GM12801 (cell line): ENCODE results near the gene CADPS2.

Experiments
- TF ChIP-seq, protein P1 (sequence below): IDR thresholded peaks from one replicate; pipeline ENCODE4 v1.5.1; 2011; ENCODE audit warnings: control low read depth; ENCODE audit not compliant: insufficient read length; ENCODE audit errors: extremely low read depth

The CADPS2 gene

DNA sequence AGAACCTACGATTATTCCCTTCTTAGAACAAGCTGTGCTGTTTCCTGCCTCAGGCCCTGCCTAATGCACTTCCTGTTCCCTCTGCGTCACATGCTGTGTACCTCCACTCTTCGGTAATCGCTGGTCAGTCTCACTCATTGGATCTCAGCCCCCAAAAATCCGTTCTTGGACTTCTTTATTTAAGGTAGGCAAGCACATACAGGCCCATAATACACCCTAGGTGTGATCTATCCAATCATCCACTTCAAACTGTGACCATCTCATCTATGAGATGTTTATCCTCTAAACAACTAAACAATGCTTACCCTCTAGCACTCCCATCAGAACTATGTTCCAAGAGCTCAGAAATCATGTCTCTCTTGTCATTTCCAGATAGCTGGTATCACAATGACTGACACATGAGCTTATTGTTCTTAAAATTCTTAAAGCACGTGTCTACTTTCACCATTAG, 83.9 kb downstream of the CADPS2 start:
- TF ChIP-seq, protein P1, sequence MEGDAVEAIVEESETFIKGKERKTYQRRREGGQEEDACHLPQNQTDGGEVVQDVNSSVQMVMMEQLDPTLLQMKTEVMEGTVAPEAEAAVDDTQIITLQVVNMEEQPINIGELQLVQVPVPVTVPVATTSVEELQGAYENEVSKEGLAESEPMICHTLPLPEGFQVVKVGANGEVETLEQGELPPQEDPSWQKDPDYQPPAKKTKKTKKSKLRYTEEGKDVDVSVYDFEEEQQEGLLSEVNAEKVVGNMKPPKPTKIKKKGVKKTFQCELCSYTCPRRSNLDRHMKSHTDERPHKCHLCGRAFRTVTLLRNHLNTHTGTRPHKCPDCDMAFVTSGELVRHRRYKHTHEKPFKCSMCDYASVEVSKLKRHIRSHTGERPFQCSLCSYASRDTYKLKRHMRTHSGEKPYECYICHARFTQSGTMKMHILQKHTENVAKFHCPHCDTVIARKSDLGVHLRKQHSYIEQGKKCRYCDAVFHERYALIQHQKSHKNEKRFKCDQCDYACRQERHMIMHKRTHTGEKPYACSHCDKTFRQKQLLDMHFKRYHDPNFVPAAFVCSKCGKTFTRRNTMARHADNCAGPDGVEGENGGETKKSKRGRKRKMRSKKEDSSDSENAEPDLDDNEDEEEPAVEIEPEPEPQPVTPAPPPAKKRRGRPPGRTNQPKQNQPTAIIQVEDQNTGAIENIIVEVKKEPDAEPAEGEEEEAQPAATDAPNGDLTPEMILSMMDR, result no peak

DNA sequence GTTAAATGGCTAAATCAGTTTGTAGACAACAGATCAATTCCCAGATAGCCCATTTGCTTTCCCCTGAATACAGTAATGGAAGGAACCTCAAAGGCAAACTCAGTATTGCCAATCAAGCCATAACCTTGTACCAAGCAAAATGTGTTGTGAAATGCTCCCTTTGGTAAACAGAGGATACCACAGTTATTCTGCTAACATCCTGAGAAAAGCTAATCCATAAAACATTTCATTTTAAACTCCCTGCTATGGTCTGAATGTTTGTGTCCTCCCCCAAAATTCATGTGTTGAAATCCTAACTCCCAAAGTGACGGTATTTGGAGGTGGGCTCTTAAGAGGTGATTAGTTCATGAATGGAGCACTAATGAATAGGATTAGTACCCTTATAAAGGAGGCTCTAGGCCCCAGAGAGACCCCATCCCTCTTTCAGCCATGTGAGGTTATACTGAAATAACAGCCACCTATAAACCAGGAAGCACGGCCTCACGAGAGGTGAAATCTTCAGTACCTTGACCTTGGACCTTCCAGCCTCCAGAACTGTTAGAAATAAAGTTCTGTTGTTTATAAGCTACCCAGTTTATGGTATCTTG, 94.2 kb downstream of the CADPS2 start:
- TF ChIP-seq, protein P1, result no peak

DNA sequence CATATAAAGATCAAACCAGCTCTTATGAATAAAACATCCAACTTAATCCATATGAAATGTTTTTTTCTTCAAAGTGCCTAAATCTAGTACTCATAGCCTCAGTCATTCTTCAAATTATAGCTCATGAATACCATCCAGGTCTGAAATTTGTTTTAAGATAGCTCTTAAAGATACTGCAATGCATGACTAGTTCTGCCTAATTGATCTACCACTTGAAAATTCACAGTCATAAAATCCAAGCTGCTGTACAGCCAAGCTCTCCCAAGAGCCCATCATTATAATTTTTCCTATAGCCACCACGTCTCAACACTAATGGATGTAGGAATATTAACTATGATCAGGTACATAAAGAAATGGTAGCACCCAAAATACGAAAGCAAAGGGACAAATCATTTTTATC, 95.7 kb downstream of the CADPS2 start:
- TF ChIP-seq, protein P1, result no peak

DNA sequence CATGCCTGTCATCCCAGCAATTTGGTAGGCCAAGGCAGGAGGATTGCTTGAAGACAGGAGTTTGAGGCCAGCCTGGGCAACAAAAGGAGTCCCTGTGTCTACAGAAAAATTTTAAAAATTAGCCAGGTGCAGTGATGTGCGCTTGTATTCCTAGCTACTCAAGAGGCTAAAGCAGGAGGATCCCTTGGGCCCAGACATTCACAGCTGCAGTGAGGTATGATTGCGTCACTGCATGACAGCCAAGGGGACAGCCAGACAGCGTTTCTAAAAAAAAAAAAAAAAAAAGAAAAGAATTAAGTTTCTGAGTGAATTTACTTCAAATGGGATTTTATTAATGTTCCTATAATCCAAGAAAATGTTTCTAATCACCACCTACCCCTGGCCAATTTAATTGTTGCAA, 96.1 kb downstream of the CADPS2 start:
- TF ChIP-seq, protein P1, result no peak

DNA sequence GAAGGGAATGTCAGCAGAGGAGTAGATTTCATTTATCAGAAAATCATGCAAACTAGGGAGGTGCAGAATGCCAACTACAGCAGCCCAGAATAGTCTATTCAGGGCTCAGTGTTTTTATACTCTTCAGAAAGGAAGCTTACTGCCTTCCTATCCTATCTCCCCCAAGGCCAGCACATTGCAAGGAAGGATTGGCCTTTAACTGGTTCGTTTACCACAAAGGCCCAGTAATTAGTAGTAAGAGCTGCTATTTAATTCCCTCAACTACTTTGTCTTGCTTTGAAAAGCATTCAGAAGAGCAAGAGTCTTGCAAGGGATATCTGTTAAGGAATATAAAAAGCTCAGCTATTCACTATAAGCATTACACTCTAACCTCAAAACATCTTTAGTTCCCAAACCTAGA, 97.1 kb downstream of the CADPS2 start:
- TF ChIP-seq, protein P1, result no peak

DNA sequence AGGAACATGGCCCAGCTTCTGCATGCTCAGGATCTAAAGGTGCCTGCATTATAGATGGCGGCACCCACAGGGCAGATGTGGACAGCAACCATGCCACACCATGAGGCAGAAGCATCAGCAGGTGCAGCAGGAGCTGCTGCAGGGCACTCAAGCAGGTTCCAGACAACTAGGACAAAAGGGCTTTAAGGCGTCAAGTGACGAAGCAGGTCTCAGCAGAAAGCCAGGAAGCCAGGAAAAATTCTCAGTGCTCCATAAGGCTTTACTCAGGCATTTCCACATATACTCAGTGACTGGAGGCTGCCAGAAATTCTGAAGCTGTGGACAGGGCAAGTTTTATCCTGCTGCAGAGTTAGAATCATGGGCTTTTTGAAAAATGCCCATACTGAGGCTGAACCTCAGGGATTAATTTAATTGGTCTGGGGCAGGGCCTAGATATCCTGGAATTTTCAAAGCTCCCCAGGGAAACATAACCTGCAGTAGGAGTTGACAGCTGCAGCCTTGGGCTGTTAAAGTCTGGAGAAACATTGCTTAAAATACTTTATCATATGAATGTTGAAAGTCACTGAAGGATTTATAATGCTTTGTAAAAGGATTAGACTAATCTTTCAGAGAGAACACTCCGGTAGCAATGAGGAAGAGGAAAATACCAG, 115.4 kb downstream of the CADPS2 start:
- TF ChIP-seq, protein P1, result no peak

DNA sequence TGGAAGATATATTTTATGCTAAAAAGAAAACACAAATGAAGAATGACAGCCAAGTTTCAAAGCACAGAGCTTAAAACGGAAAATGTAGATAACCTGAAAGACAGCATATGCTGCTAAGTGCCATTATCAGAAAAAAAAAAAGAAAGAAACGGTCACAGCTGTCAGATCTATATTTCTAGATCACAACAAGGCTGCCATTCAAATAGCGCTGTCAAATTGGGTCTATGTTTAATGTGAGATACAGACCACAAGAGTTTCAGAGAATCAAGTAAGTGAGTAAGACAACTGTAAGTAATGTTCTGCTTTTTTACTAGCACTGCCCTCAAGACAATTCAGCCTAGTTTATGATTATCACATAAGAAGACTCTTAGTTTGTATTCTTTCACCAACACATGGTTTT, 117.4 kb downstream of the CADPS2 start:
- TF ChIP-seq, protein P1, result no peak

DNA sequence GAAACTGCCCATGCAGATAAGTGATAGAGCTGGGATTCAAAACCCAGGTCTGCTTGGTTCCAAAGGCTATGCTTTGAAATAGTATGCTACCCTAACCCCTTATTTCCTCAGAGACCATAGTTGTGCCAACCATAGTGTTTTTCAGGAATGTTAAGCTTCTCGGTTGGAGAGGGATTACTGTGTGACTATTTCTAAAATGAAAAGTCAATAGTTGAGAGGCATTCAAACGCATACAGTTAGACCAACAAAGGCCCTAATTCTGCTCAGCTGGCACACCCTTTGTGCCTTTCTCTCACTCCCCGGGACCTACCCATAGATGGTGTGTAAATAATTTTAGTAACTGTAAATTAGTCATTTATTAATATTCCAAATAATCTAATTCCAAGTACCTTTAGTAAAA, 118.9 kb downstream of the CADPS2 start:
- TF ChIP-seq, protein P1, result no peak
